Fibroblast of villous mesenchyme (primary cell): ENCODE results near the gene HLA-DMA. TPM values are rescaled to one million over a fixed set of nuclear protein-coding genes. Genes with fewer than 3 reads are reported as not detected.

Experiments
- DNase-seq: peaks from one replicate; pipeline ENCODE4 v3.0.0-alpha.2; 2010; ENCODE audit warnings: low read depth
- H3K4me3 ChIP-seq: 2 replicates; pipeline ENCODE4 v1.5.1; 2011; ENCODE audit warnings: low read depth, mild to moderate bottlenecking, low read length
- total RNA-seq: library from RNA; depleted of rRNA; stranded (reverse); fragments of >200 nt; gene quantifications from 2 replicates; pipeline ENCODE4 v1.2.3, GENCODE V29; 2012
- TF ChIP-seq, protein P1 (sequence below): IDR thresholded peaks from 2 replicates; pipeline ENCODE4 v1.5.1; 2012; ENCODE audit warnings: low read depth, mild to moderate bottlenecking, low read length; ENCODE audit not compliant: insufficient read depth

HLA-DMA gene
- total RNA-seq, 1 donor: 3.5 TPM

- H3K4me3 ChIP-seq: peak overlapping the region; percentile 91
- DNase-seq: peak; percentile 93
- TF ChIP-seq, protein P1, sequence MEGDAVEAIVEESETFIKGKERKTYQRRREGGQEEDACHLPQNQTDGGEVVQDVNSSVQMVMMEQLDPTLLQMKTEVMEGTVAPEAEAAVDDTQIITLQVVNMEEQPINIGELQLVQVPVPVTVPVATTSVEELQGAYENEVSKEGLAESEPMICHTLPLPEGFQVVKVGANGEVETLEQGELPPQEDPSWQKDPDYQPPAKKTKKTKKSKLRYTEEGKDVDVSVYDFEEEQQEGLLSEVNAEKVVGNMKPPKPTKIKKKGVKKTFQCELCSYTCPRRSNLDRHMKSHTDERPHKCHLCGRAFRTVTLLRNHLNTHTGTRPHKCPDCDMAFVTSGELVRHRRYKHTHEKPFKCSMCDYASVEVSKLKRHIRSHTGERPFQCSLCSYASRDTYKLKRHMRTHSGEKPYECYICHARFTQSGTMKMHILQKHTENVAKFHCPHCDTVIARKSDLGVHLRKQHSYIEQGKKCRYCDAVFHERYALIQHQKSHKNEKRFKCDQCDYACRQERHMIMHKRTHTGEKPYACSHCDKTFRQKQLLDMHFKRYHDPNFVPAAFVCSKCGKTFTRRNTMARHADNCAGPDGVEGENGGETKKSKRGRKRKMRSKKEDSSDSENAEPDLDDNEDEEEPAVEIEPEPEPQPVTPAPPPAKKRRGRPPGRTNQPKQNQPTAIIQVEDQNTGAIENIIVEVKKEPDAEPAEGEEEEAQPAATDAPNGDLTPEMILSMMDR: no peak
Observed at GRCh38 chr6:32970413-32971241, 17.7 kb upstream of the HLA-DMA start.

GRCh38 chr6:32969685-32970412 lies 17.0 kb upstream of the HLA-DMA start:
- H3K4me3 ChIP-seq: peak overlapping the region; percentile 91
- DNase-seq: peak; percentile 95
- TF ChIP-seq, protein P1: peak; percentile 17

GRCh38 chr6:32968867-32969684 lies 16.2 kb upstream of the HLA-DMA start:
- DNase-seq: peak; percentile 92
- H3K4me3 ChIP-seq: peak overlapping the region; percentile 91
- TF ChIP-seq, protein P1: peak; percentile 19

- H3K4me3 ChIP-seq: peak within 1 kb of the TSS; percentile 91
- TF ChIP-seq, protein P1: no peak
- peak; percentile 97 for DNase-seq
Observed at GRCh38 chr6:32968093-32968866, 15.4 kb upstream of the HLA-DMA start, which contains the start of gene BRD2. TSS of gene BRD2 (plus strand) at chr6:32968594. CDS start at chr6:32972899, 4,305 bp downstream.

DNA sequence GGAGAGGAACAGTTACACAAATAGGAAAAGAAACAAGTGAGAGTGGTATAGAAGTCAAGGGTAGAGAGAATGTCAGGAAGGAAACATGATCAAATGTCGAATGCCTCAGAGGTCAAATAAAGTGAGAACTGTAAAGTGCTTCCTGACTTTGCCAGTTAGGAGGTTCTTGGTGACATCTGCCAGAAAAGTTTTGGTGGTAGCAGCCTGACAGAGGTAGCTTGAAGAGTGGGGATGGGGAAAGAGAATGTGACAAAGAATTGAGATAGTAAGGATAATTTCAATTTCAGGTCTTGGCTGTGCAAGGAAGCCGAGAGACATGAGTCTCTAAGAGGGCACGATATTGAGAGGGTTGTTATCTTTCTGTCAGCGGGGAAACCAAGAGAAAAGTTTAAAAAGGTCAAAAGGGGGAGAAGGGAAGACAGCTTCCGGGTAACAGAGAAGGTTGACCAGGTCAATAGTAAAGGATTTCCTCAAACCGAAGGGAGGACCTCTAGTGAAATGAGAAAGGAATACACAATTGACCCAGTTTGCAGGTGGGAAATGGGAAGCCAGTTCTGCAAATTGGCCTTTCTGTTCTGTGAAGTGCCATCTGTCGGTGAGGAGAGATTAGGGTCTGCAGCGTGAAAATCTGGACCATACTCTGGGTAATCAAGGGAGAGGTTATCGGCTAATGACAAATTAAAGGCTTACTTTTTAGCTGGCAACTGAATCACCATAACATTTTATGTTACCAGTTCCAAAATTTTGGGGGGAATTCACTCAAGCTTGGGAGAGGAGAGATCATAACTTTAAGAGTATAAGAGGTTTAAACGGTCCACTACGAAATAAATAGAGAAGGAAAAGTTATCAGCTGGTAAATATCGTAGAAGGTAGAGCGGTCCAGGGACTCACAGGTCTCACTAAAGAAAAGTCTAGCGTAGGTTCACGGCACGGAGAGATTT lies 14.5 kb upstream of the HLA-DMA start:
- TF ChIP-seq, protein P1: peak; percentile 56
- H3K4me3 ChIP-seq: peak overlapping the region; percentile 91
- DNase-seq: peak; percentile 49
